Skeletal muscle cell (primary cell): ENCODE measurements around the gene PSPC1.
"Not testable (repeated sequence)": the region's sequence is repeated elsewhere in the genome, so short reads cannot be mapped to it uniquely, and the experiment has no call there.

Source experiments
- DNase-seq: peaks from one replicate; pipeline ENCODE4 v3.0.0-alpha.2; 2010; ENCODE audit warnings: low read depth
- H3K4me3 ChIP-seq: 2 replicates; pipeline ENCODE4 v1.5.1; 2011; ENCODE audit warnings: low read depth, mild to moderate bottlenecking, control low read depth, low read length, moderate library complexity

PSPC1 gene

DNA sequence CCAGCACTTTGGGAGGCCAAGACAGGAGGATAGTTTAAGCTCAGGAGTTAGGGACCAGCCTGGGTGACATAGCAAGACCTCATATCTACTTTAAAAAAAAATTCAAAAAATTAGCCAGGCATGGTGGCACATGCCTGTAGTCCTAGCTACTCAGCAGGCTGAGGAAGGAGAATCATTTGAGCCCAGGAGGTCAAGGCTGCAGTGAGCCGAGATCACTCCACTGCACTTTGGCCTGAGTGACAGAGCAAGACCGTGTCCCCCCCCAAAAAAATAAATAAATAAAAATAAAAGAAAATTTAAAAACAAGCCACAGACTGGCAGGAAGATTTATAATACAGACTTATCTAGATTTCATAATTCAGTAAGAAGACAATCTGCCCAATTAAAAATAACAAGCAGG lies 14.8 kb downstream of the PSPC1 start:
- DNase-seq, result no peak
- H3K4me3 ChIP-seq, result no peak overlapping the region

DNA sequence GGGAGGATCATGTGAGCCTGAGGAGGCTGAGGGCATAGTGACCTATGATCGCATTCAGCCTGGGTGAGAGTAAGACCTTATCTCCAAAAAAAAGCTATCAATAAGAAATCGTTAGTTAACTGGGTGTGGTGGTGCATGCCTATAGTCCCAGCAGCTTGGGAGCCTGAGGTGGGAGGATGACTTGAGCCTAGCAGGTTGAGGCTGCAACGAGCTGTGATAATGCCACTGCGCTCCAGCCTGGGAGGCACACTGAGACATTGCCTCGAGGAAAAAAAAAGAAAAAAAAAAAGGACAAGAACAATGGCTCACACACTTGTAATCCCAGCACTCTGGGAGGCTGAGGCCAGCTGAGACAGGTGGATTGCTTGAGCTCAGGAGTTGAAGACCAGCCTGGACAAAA lies 16.2 kb downstream of the PSPC1 start:
- no peak overlapping the region for H3K4me3 ChIP-seq
- no peak for DNase-seq

DNA sequence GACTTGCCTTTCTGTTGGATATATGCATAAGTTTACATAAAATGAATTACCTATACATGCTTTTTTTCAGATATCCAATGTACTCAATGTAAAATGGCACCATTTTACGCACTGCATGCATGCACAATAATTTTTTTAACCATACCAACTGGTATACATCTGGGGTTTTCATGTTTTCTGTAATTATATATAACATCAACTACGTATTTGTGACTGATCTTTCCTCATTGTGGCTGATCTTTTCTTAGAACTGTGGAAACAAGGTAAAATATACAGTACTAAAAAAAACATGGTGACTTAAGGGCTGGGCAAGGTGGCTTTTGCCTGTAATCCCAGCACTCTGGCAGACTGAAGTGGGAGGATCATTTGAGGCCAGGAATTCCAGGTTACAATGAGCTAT lies 18.5 kb downstream of the PSPC1 start:
- no peak overlapping the region for H3K4me3 ChIP-seq
- no peak for DNase-seq

DNA sequence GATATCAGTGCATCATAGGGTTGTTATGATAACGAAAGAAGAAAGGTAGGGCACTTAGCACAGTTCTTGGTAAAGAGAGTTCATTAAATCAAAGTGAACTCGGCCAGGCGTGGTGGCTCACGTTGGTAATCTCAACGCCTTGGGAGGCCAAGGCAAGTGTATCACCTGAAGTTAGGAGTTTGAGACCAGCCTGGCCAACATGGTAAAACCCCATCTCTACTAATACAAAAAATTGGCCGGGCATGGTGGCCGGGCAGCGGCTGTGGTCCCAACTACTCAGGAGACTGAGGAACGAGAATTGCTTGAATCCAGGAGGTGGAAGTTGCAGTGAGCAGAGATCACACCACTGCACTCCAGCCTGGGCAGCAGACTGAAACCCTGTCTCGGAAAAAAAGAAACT lies 19.1 kb downstream of the PSPC1 start:
- DNase-seq, result no peak
- H3K4me3 ChIP-seq, result no peak overlapping the region

DNA sequence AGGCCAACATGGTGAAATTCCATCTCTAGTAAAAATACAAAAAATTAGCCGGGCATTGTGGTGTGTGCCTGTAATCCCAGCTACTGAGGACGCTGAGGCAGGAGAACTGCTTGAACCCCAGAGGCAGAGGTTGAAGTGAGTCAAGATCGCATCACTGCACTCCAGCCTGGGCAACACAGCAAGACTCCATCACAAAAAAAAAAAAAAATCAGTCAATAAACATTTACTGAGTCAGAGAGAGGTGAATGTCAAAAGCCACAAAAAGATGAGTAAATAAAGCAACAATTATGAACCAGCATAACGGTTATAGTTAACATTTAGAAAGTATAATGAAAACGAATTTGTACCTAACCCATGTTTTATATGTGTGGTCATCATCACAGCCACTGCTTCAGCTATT lies 23.1 kb downstream of the PSPC1 start:
- no peak overlapping the region for H3K4me3 ChIP-seq
- DNase-seq, result no peak

DNA sequence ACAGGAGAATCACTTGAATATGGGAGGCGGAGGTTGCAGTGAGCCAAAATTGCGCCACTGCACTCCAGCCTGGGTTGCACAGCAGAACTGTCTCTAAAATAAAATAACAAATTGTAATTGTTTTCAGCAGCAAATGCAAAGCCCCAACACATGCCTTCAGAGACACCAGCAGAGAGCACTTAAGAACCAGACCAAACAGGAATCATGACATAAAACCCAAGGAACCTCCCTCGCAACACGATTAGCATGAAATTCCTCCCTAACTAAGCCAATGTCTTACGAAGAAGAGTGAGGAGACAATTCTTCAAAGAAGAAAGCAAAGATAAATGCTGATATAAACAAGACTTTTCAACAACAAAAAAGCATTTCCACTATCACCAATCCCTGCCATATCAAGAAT lies 40.1 kb downstream of the PSPC1 start:
- no peak for DNase-seq
- no peak overlapping the region for H3K4me3 ChIP-seq

DNA sequence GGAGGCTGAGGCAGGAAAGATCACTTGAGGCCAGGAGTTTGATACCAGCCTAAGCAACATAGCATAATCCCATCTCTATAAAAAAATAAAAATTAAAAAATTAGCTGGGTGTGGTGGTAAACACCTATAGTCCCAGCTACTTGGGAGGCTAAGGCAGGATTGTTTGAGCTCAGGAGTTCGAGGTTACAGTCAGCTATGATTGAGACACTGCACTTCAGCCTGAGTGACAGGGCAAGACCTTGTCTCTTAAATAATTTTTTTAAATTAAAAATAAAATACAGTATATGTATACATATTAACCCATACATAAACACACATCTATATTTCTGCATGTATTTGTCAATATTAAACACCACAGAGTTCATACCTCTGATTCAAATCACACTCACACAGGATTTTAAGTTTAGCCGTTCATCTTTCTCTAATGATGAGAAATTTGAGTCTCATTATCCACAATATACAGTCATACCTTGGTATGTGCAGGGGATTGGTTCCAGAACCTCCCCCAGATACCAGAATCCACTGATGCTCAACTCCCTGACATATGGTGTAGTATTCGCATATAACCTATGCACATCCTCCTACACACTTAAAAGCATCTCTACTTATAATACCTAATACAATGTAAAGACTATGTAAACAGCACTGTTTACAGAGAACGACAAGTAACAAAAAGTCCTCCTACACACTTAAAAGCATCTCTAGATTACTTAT lies 44.7 kb downstream of the PSPC1 start:
- no peak overlapping the region for H3K4me3 ChIP-seq
- DNase-seq, result no peak

DNA sequence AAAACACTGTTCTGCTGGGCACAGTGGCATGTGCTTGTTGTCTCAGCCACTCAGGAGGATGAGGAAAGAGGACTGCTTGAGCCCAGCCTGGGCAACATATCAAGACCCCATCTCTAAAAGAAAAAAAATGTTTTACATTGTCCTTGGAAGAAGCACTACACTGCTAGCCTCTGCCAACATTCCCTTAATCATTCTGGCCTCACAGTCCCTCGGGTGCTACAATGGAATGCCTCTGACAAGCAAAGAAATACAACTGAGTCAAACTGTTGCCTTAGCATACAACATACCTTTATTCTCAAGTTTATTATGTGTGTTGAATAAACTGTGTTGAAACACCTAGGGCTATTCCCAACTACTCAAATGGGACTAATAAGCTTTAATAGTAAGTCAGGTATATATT lies 56.1 kb downstream of the PSPC1 start:
- DNase-seq, result peak; percentile 13
- H3K4me3 ChIP-seq, result no peak overlapping the region

DNA sequence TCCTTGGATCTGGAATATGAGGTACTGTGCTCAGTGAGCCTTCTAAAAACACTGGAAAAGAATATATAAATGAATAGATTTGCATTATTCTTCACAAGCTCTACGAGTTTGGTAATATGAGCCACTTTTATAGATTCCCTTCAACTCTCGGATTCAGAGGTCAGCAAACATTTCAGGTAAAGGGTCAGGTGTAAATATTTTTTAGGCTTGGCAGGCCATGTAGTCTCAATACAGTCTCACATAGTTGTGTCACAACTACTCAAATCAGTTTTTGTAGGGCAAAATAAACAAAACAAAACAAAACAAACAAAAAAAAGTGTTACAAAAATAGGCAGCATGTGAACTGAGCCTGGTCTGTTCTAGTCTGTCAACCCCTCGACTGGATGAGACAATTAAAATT lies 57.4 kb downstream of the PSPC1 start:
- H3K4me3 ChIP-seq, result no peak overlapping the region
- no peak for DNase-seq

DNA sequence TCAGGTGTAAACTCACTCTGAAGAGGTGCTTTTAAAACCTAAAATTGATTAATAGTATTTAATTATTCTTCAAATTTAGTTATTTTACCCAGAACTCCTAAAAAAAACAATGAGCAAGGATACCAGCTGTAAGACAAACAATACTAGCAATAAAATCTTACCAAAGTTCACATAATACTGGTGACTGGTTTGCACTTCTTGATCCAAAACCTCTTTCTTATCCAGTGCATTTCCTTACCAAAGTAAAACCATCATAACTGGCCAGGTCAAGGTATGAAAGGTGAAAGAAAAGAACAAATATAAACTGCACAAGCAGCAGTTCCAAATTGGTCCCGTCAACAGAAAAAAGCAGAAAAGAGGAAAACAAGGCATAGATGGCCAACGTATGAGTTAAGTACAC lies 62.7 kb downstream of the PSPC1 start:
- no peak for DNase-seq
- no peak overlapping the region for H3K4me3 ChIP-seq

DNA sequence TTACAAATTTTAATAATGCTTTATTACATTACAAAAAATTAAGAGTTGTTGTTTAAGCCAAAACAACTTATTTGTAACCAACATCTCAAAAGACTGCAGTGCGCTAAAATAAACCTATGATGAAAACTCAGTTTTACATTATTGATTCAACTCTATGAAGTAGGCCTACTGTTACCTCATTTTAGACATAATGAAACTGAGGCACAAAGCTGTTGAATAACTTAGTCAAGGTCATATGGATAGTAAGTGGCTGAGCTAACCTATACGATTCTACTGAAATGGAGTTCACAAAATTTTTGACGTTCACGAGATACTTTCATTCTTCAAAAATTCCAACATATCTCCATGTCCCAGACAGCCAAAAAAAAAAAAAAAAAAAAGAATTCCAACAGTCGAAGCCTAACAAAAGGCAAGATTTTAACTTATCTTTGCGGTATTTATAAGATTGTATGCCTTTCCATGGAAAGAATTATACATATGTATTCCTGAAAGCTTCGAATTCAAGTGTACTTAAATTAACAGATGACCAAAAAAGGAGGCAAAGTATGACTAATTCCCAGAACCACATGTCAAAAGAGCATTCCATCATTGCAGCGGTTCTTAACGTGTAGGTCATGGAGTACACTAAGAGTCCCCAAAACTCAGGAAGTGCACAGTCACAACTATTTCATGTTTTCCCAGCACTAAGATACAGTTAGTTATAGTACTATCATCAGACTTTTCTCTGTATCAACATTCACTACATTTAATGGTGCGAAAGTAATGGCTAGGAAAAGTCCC lies 69.4 kb downstream of the PSPC1 start:
- no peak overlapping the region for H3K4me3 ChIP-seq
- DNase-seq, result peak; percentile 28

DNA sequence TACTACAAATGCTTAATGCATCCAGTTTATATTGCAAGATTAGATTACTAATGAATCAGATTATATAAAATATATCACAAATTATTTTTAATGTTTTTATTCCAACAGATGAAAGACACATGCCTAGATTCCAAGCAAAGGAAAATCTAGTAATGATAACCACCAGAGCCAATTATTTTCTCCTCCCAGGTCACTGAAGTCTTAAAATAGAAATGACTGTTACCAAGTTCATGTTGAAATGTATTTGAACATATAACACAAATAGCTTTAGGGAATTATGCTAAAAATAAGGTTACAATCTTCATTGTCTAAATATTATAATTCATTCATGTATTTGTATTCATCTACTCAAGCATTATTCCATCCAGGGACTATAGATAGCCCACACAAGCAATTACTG lies 73.0 kb downstream of the PSPC1 start:
- not testable (repeated sequence) for H3K4me3 ChIP-seq, DNase-seq

DNA sequence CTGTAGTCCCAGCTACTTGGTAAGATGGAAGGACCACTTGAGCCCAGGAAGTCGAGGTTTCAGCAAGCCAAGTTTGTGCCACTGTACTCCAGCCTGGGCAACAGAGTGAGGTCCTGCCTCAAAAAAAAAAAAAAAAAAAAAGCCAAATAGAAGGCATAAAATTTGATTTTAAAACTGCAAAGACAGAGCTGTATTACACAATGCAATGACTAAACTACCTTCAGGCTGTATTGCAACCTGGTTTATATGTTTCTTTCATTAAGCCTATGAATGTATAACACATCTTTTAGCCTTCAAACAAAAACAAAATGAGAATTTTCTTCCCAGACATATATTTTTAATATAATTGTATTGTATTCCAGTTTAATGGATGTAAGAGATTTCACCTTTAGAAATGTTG lies 73.7 kb downstream of the PSPC1 start:
- not testable (repeated sequence) for DNase-seq

DNA sequence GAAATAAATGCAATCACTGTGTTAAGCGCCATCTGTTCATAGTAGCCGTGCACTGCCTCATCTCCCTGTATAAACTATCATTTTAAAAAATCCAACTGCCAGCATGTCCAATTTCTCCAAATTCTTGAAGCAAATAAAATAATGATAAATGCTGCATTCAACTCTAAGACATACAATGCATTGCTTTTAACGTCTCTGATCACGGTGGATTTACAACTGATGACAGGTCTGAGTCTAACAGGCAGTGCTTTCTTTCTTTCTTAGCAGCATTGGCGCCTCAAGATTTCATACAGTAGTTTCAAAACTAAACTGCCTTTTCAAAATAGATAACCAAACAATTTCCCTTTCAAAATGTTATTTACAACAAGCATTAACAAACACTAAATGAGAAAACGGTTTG lies 78.5 kb downstream of the PSPC1 start:
- not testable (repeated sequence) for DNase-seq, H3K4me3 ChIP-seq

More for the DNA sequence above, 73.7 kb downstream of the PSPC1 start:
- H3K4me3 ChIP-seq, result not testable (repeated sequence)

DNA sequence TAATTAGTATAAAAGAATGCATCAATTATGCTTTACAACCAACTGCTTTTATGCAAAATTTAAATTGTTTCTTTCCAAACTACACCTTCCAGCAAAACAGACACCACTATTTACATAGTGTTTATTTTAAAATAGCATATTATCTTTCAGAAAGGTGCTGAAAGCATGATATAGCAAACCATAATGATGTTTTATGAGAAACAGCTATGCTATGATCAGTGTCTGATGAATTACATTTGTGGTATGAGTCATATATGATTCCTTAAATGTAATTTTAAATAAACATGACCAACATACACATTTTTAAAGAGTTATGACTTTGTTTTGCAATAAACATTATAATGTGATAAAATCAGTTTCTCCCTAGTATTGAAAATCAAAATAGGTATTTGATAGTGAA lies 81.1 kb downstream of the PSPC1 start:
- not testable (repeated sequence) for DNase-seq, H3K4me3 ChIP-seq

DNA sequence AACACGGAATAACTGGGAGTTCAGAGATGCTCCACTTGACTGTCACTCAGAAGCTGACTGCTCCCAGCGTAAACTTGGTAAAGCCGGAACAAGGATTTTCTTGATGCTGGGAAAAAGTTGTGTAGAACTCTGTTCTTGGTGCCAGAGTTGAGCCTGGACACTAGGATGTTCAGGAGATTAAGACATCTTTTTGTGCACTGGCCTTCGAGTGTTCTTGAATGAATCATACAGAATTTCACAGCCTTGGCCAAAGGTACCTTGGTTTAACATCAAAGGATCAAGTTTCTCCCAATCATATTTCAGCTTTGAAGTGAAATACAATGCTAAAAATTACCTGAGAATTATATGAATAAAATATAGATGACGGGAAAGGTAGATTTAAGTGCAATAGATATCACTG lies 81.8 kb downstream of the PSPC1 start:
- DNase-seq, H3K4me3 ChIP-seq: not testable (repeated sequence)

DNA sequence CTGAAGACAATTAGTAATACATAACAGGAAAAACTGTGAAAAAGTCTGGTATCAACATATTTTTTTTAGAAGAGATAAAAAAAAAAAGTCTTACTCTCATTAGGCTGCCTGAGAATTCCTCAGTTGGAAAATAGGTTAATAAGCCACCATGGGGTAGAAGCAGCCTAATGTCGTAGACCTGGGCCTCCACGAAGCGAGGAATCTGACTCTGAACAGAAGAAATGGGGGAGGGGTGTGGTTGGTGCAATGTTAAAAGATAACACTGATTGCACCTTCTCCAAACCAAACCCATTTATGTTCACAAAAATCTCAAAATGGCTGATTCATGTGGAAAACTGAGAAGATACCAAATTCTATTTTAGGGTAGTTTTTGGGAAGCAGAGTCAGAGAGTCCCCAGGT lies 86.9 kb downstream of the PSPC1 start:
- no peak overlapping the region for H3K4me3 ChIP-seq
- DNase-seq, result no peak

DNA sequence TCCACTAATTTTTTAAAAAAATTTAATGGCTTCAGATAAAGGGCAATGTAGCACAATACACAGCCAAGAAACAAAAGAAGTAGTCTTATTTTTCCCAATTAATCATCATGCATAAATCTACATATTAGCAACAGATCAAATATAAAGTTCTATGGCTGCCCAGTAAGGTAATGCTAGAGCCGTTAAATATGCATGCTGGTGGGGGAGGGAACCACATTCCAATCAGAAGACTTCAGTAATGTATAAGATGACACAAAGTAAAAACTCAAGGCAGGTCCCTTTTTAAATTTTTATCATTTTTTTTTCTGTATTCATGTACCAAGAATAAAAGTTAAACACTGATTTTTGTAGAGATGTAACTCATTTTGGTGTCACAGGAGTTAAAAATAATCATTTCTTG lies 87.3 kb downstream of the PSPC1 start:
- DNase-seq, result no peak
- no peak overlapping the region for H3K4me3 ChIP-seq

DNA sequence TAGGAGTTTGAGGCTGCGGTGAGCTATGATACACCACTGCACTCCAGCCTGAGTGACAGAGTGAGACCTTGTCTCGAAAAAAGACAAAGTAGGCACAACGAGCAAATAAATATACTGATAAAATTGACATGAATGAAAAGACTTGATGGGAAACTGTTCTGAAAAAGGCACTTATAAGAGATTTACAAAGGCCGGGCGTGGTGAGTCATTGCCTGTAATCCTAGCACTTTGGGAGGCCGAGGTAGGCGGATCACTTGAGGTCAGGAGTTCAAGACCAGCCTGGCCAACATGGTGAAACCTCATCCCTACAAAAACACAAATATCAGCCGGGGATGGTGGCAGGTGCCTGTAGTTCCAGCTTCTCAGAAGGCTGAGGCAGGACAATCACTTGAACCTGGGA lies 91.3 kb downstream of the PSPC1 start:
- not testable (repeated sequence) for H3K4me3 ChIP-seq, DNase-seq

DNA sequence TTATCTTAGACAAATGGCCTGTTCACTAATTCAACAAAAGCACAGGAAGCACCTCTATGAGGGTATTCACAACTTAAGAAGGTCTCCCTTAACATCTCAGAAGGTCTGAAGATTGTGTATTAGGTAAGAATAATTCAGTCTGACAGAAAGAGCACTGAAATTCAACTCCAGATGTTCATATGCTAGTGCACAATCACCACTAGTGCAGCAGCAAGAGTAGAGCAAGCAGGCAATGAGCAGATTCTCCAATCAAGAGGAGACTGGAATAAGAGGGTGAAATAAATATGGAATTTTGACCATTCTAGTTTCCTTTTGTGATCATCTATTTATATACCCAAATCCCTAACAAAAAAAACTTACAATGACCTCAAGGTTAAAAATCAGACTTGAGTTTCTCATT lies 97.3 kb downstream of the PSPC1 start:
- H3K4me3 ChIP-seq, result no peak overlapping the region
- DNase-seq, result no peak

DNA sequence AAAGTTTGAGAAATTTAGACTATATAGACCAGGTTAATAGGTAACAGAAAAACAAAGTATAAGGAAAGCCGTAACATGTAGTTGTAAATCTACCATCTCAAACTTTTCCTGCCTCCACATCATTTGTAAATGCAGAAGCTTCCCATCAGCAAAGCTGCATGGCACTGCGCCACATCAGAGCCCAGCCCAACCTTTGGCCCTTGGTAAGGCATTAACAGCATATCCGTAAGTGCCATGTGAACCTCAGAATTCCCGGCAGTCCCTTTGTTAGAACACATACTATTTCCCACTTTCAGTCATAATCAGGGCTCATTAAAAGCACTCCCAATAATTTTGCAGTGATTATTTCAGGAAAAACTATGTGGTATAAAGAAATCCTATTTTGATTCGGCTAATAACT lies 97.7 kb downstream of the PSPC1 start:
- H3K4me3 ChIP-seq, result no peak overlapping the region
- no peak for DNase-seq
